Activated T-cell treated with anti-CD3 and anti-CD28 coated beads, Interleukin-2, amount 50 U/mL, for 72 hours (primary cell): Measurements from ENCODE around the gene RBMY1D. TPM values are rescaled to one million over a fixed set of nuclear protein-coding genes. Genes with fewer than 3 reads are reported as not detected.
"Not testable (repeated sequence)": the region's sequence is repeated elsewhere in the genome, so short reads cannot be mapped to it uniquely, and the experiment has no call there.

Experiments used
- ATAC-seq, 2 donors: fragments of 150-1000 bp; cut with Tn5 transposase; replicated peaks in 1 of 2; 2 replicates each; pipeline ENCODE4 v1.10.0; 2021; ENCODE audit warnings: moderate library complexity in 2 of 2, mild to moderate bottlenecking in 1 of 2
- DNase-seq, 2 donors: peaks; one replicate each; pipeline ENCODE4 v3.0.0; 2021 to 2022; ENCODE audit warnings: mixed read lengths in 1 of 2
- H3K27ac Mint-ChIP-seq: one replicate; pipeline ENCODE4 v1.8.0; 2022; ENCODE audit warnings: mild to moderate bottlenecking, moderate library complexity, mixed read lengths
- H3K27me3 Mint-ChIP-seq: one replicate; pipeline ENCODE4 v1.8.0; 2022; ENCODE audit warnings: low read depth, mixed read lengths
- H3K36me3 Mint-ChIP-seq, 2 donors: one replicate each; pipeline ENCODE4 v1.8.0; 2022; ENCODE audit warnings: mixed read lengths in 2 of 2, mild to moderate bottlenecking in 1 of 2; ENCODE audit not compliant: insufficient read depth in 2 of 2
- H3K4me1 Mint-ChIP-seq: one replicate; pipeline ENCODE4 v1.8.0; 2022; ENCODE audit warnings: low read depth, mixed read lengths
- H3K4me3 Mint-ChIP-seq, 2 donors: one replicate each; pipeline ENCODE4 v1.8.0; 2022; ENCODE audit warnings: mild to moderate bottlenecking in 2 of 2, mixed read lengths in 2 of 2, moderate library complexity in 2 of 2
- H3K9me3 Mint-ChIP-seq, 2 donors: one replicate each; pipeline ENCODE4 v1.8.0; 2022; ENCODE audit warnings: mixed read lengths in 2 of 2
- total RNA-seq, 2 donors: library from RNA; stranded (reverse); gene quantifications; one replicate each; pipeline ENCODE4 v1.2.3, GENCODE V29; 2022

RBMY1D gene
- not detected for total RNA-seq

- H3K27me3 Mint-ChIP-seq, H3K9me3 Mint-ChIP-seq, DNase-seq, H3K27ac Mint-ChIP-seq, H3K4me3 Mint-ChIP-seq, H3K4me1 Mint-ChIP-seq, ATAC-seq, H3K36me3 Mint-ChIP-seq: not testable (repeated sequence)
These were observed at the start of gene RBMY1D for GRCh38 chrY:21894426-21894825. TSS of gene RBMY1D (minus strand) at chrY:21894526. CDS start at chrY:21892513, 2,013 bp downstream.

DNA sequence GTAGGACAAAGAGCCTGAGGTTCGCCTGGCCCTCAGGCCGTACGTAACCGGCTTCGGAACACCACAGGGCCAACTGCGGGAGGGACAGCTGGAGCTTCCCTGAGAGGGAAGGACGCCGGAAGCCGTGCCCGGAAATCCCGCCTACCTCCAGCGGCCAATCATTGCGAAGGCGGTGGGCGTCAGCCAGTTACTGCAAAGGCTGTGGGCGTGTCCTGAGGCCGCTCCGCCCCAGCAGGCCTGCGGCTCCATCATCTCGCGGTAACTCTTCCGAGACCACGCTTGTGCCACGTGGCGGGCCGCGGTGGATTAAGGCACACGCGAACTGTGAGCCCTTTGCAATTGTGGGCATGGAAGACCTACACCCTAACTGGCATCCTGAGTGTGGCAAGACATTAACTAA is 23.6 kb upstream of the RBMY1D start, which contains the start of gene RBMY1E:
Gene RBMY1E, minus strand, starts transcription at position 101 of the 400 bp plus-strand sequence. CDS start 1,978 bp downstream, outside the sequence.
- ATAC-seq, DNase-seq, H3K36me3 Mint-ChIP-seq, H3K9me3 Mint-ChIP-seq, H3K27ac Mint-ChIP-seq, H3K4me3 Mint-ChIP-seq, H3K4me1 Mint-ChIP-seq, H3K27me3 Mint-ChIP-seq: not testable (repeated sequence)

- ATAC-seq = peak in 1 of 2 donors; percentile 64
- not testable (repeated sequence) for H3K27me3 Mint-ChIP-seq, H3K27ac Mint-ChIP-seq, H3K9me3 Mint-ChIP-seq, H3K4me3 Mint-ChIP-seq, DNase-seq, H3K4me1 Mint-ChIP-seq, H3K36me3 Mint-ChIP-seq
These were observed 24.8 kb downstream of the RBMY1D start for GRCh38 chrY:21869407-21870076.

DNA sequence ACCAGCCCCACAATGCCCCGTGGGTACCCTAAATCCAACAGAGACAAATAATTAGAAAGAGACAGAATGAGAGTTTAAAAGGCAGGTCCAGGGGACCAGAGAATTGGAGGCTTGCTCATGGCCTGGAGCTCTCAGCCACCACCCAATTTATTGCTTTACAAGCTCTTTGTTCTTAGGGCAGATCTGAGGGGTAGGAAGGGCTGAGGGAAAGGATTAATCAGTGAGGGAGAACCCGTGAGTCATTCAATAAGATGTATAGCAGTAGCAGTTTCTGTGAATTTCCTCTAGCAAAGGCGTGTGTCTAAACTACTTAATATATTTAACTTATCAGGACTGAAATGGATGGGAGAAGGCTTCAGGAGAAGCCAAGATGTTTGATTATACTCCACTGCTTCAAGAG is 48.8 kb downstream of the RBMY1D start:
- Mint-ChIP-seq H3K9me3 (no peaks in the 10 kb centered on the region), H3K36me3 (no peaks in the 10 kb centered on the region), H3K4me1 (no peaks in the 10 kb centered on the region), H3K27me3 (no peaks in the 10 kb centered on the region), H3K4me3 (no peak overlapping the region), H3K27ac (no peak overlapping the region)
- DNase-seq (no peak), ATAC-seq (no peak)

GRCh38 chrY:21842090-21842489 is 52.2 kb downstream of the RBMY1D start:
- H3K36me3 Mint-ChIP-seq = no peaks in the 10 kb centered on the region
- no peak overlapping the region for H3K27ac Mint-ChIP-seq
- DNase-seq = no peak
- H3K9me3 Mint-ChIP-seq = no peaks in the 10 kb centered on the region
- H3K4me1 Mint-ChIP-seq = no peaks in the 10 kb centered on the region
- no peak for ATAC-seq
- H3K4me3 Mint-ChIP-seq = no peak overlapping the region
- H3K27me3 Mint-ChIP-seq = no peaks in the 10 kb centered on the region

DNA sequence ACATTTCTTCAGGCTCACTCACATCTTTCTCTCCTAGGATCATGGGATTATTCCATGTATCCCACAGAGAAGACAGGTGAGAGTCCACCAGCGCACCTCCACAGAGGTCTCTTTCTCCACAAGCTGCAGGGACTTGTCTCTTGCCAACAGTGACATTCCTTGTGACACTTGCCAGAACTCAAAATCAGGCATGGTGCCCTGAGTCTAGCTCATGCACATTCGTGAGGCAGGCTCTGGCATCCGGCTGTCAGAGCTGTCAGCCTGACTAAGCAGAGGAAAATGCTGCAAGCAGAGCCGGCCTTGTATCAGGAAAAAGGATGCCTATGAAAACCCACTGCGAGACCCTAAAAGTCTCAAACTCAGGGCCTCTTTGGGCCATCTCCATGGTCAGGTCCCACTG is 54.8 kb downstream of the RBMY1D start:
- no peak for ATAC-seq
- H3K4me3 Mint-ChIP-seq = no peak overlapping the region
- no peak overlapping the region for H3K27ac Mint-ChIP-seq
- H3K4me1 Mint-ChIP-seq = no peaks in the 10 kb centered on the region
- no peaks in the 10 kb centered on the region for H3K9me3 Mint-ChIP-seq
- H3K36me3 Mint-ChIP-seq = no peaks in the 10 kb centered on the region
- no peak for DNase-seq
- H3K27me3 Mint-ChIP-seq = no peaks in the 10 kb centered on the region

GRCh38 chrY:21836343-21836742 is 58.0 kb downstream of the RBMY1D start:
- Mint-ChIP-seq H3K9me3 (no peaks in the 10 kb centered on the region), H3K27ac (no peak overlapping the region), H3K4me1 (no peaks in the 10 kb centered on the region), H3K36me3 (no peaks in the 10 kb centered on the region), H3K27me3 (no peaks in the 10 kb centered on the region), H3K4me3 (no peak overlapping the region)
- no peak for ATAC-seq
- DNase-seq = no peak

DNA sequence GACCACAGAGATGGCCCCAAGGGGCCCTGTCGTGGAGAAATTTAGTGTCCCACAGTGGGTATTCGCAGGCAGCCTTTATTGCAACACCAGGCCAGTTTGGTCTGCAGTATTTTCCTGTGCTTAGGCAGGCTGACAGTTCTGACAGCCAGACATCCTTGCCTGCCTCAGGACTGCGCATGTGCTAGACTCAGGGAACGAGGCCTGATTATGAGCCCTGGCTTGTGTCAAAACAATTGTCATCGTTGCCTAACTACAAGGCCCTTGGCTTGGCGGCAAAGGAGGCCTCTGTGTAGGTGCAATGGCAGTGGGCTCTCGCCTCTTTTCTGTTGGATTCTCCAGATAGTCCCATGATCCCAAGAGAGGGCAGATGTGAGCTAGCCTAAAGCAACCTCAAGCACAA is 59.3 kb downstream of the RBMY1D start:
- Mint-ChIP-seq H3K27ac (no peak overlapping the region), H3K27me3 (no peaks in the 10 kb centered on the region), H3K36me3 (no peaks in the 10 kb centered on the region), H3K9me3 (no peaks in the 10 kb centered on the region), H3K4me3 (no peak overlapping the region), H3K4me1 (no peaks in the 10 kb centered on the region)
- no peak for DNase-seq
- ATAC-seq = no peak

Other genes starting within 250 kb of the RBMY1D start
- gene RBMY1E, start 23.5 kb upstream of the RBMY1D start, total RNA-seq = not detected